Measurements from ENCODE around the gene SLC24A3.

Gene SLC24A3

DNA sequence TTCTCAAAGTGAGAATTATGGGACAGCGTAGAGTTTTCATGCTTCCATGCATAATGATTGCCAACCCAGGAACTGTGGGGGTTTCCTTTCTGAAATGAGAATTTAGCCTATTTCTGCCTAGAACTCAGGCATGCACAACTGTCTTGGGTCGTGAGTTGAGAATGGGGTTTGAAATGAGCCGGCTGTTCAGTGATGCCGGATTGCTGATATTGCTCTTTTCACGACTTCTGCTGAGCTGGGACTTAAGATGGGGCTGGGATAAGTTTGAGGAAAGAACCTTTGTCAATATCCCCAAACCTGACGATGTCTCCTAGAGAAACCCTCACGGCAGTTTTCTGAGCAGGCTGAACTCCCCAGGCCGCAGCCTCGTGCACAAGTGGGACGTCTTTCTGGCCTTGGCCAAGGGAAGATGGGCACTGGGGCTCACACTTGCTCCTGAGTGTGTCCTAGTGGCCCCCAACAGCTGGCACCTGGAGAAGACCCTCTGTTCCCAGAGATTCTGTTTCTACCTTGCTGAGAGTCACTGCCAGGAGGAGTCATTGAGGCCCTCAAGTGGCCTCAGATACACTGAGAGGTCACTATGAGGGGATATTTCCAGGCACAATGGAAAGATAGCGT, 511.5 kb downstream of the SLC24A3 start:
- Histone ChIP-seq H2BK120ac (ENCODE audit: insufficient read depth, low read length, poor library complexity) (no peak overlapping the region), H4K12ac (ENCODE audit: low read depth, low read length) (no peak overlapping the region), H3K27me3 (ENCODE audit: insufficient read depth, low read length) (no peaks in the 10 kb centered on the region), H3K4me3 (ENCODE audit: low read depth, low read length) (no peak overlapping the region), H2BK12ac (ENCODE audit: low read length) (no peak overlapping the region), H3K79me1 (ENCODE audit: low read length) (no peaks in the 10 kb centered on the region), H3K4me2 (ENCODE audit: low read length) (no peak overlapping the region), H3K18ac (ENCODE audit: low read length) (no peak overlapping the region), H3K4ac (ENCODE audit: low read depth, low read length) (no peak overlapping the region), H2BK5ac (ENCODE audit: low read depth, low read length, poor library complexity) (no peak overlapping the region), H3K14ac (ENCODE audit: low read length) (no peak overlapping the region), H3K79me2 (ENCODE audit: control insufficient read depth, insufficient read depth, low read length, poor library complexity) (no peaks in the 10 kb centered on the region), H2AFZ (ENCODE audit: insufficient read depth, low read length, poor library complexity) (no peak overlapping the region), H3K23ac (ENCODE audit: low read length) (no peak overlapping the region), H3K9me3 (ENCODE audit: insufficient read depth, low read depth, low read length) (no peaks in the 10 kb centered on the region), H4K8ac (ENCODE audit: low read depth, low read length) (no peak overlapping the region), H3K27ac (ENCODE audit: low read depth, low read length) (no peak overlapping the region), H2AK5ac (ENCODE audit: low read length) (no peak overlapping the region), H3K36me3 (ENCODE audit: control insufficient read depth in 1 of 2, insufficient read depth in 2 of 2, low read length in 2 of 2) (no peaks in the 10 kb centered on the region), H3K9ac (ENCODE audit: low read length) (no peak overlapping the region), H4K91ac (ENCODE audit: low read depth, low read length) (no peak overlapping the region), H3K4me1 (ENCODE audit: control insufficient read depth in 1 of 2, insufficient read depth in 2 of 2, low read length in 2 of 2) (no peaks in the 10 kb centered on the region)
- no CpG with 5 or more reads among the region's 11 CpGs for WGBS (ENCODE audit: extremely low coverage, insufficient coverage, insufficient read length)
- DNase-seq: no peak

DNA sequence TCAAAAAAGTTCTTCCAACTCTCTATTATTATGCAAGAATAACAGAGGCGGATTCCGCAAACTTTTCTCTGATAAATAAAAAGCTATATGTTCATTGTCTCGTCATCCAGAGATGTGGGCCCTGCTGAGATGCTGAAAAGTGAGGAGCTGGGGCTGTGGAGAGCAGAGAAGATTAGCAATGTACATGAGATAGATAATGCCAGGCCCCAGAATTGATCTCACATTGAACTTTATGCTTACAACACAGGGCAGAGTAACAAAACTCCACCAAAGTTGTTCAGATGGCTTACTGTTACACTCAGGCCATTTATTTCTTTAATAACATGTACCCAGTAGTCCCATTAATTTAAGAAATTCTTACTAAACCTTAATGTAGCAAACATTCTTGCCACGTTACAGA, 512.9 kb downstream of the SLC24A3 start:
- Histone ChIP-seq H2AK5ac (ENCODE audit: low read length) (no peak overlapping the region), H3K4me3 (ENCODE audit: low read depth, low read length) (no peak overlapping the region), H2AFZ (ENCODE audit: insufficient read depth, low read length, poor library complexity) (no peak overlapping the region), H3K27me3 (ENCODE audit: insufficient read depth, low read length) (no peaks in the 10 kb centered on the region), H3K9me3 (ENCODE audit: insufficient read depth, low read depth, low read length) (no peaks in the 10 kb centered on the region), H3K9ac (ENCODE audit: low read length) (no peak overlapping the region), H4K12ac (ENCODE audit: low read depth, low read length) (no peak overlapping the region), H3K79me1 (ENCODE audit: low read length) (no peaks in the 10 kb centered on the region), H3K36me3 (ENCODE audit: control insufficient read depth in 1 of 2, insufficient read depth in 2 of 2, low read length in 2 of 2) (no peaks in the 10 kb centered on the region), H3K27ac (ENCODE audit: low read depth, low read length) (no peak overlapping the region), H2BK5ac (ENCODE audit: low read depth, low read length, poor library complexity) (no peak overlapping the region), H3K14ac (ENCODE audit: low read length) (no peak overlapping the region), H3K4me1 (ENCODE audit: control insufficient read depth in 1 of 2, insufficient read depth in 2 of 2, low read length in 2 of 2) (no peaks in the 10 kb centered on the region), H2BK12ac (ENCODE audit: low read length) (no peak overlapping the region), H3K79me2 (ENCODE audit: control insufficient read depth, insufficient read depth, low read length, poor library complexity) (no peaks in the 10 kb centered on the region), H3K23ac (ENCODE audit: low read length) (no peak overlapping the region), H3K18ac (ENCODE audit: low read length) (no peak overlapping the region), H4K8ac (ENCODE audit: low read depth, low read length) (no peak overlapping the region), H3K4ac (ENCODE audit: low read depth, low read length) (no peak overlapping the region), H2BK120ac (ENCODE audit: insufficient read depth, low read length, poor library complexity) (no peak overlapping the region), H4K91ac (ENCODE audit: low read depth, low read length) (no peak overlapping the region), H3K4me2 (ENCODE audit: low read length) (no peak overlapping the region)
- no CpG with 5 or more reads among the region's 4 CpGs for WGBS (ENCODE audit: extremely low coverage, insufficient coverage, insufficient read length)
- no peak for DNase-seq

DNA sequence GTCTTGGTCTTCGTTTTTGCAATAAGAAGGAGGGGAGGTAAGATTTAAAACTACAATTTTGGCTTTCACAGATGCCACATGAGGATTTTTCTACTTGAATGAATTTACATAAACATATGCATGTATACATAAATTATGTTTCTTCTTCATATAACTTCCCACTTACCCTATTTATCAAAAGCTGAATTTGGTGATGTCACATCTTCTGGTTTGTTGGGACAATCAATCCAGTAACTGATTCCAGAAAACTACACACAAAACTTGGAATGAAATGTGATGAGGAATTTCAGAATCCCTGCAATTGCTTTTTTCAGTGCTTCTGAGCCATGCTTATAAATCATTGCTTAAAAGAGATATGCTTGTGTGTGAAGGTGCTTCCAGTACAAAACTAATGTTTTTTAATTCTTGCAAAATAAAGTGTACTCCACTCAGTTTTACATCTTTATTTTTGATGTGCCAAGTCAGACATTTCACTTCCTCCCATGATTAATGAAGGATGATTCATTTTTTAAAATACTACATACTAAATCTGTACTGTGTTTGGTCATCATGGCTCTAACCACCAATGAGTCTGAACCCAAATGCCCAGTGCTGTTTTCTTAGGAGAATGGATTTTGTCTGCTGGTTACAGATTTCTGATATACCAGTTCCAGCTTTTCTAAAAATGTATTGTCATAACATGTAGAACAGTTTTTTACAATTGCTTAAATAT, 513.5 kb downstream of the SLC24A3 start:
- Histone ChIP-seq H3K79me1 (ENCODE audit: low read length) (no peaks in the 10 kb centered on the region), H3K4me1 (ENCODE audit: control insufficient read depth in 1 of 2, insufficient read depth in 2 of 2, low read length in 2 of 2) (no peaks in the 10 kb centered on the region), H3K36me3 (ENCODE audit: control insufficient read depth in 1 of 2, insufficient read depth in 2 of 2, low read length in 2 of 2) (no peaks in the 10 kb centered on the region), H3K9ac (ENCODE audit: low read length) (no peak overlapping the region), H4K8ac (ENCODE audit: low read depth, low read length) (no peak overlapping the region), H2AFZ (ENCODE audit: insufficient read depth, low read length, poor library complexity) (no peak overlapping the region), H3K18ac (ENCODE audit: low read length) (no peak overlapping the region), H3K4me2 (ENCODE audit: low read length) (no peak overlapping the region), H3K9me3 (ENCODE audit: insufficient read depth, low read depth, low read length) (no peaks in the 10 kb centered on the region), H3K27me3 (ENCODE audit: insufficient read depth, low read length) (no peaks in the 10 kb centered on the region), H3K4ac (ENCODE audit: low read depth, low read length) (no peak overlapping the region), H2BK120ac (ENCODE audit: insufficient read depth, low read length, poor library complexity) (no peak overlapping the region), H2BK5ac (ENCODE audit: low read depth, low read length, poor library complexity) (no peak overlapping the region), H3K79me2 (ENCODE audit: control insufficient read depth, insufficient read depth, low read length, poor library complexity) (no peaks in the 10 kb centered on the region), H3K27ac (ENCODE audit: low read depth, low read length) (no peak overlapping the region), H2AK5ac (ENCODE audit: low read length) (no peak overlapping the region), H4K91ac (ENCODE audit: low read depth, low read length) (no peak overlapping the region), H3K4me3 (ENCODE audit: low read depth, low read length) (no peak overlapping the region), H3K14ac (ENCODE audit: low read length) (no peak overlapping the region), H2BK12ac (ENCODE audit: low read length) (no peak overlapping the region), H4K12ac (ENCODE audit: low read depth, low read length) (no peak overlapping the region), H3K23ac (ENCODE audit: low read length) (no peak overlapping the region)
- DNase-seq: no peak
- WGBS (ENCODE audit: extremely low coverage, insufficient coverage, insufficient read length): no CpG with 5 or more reads among the region's 1 CpG

DNA sequence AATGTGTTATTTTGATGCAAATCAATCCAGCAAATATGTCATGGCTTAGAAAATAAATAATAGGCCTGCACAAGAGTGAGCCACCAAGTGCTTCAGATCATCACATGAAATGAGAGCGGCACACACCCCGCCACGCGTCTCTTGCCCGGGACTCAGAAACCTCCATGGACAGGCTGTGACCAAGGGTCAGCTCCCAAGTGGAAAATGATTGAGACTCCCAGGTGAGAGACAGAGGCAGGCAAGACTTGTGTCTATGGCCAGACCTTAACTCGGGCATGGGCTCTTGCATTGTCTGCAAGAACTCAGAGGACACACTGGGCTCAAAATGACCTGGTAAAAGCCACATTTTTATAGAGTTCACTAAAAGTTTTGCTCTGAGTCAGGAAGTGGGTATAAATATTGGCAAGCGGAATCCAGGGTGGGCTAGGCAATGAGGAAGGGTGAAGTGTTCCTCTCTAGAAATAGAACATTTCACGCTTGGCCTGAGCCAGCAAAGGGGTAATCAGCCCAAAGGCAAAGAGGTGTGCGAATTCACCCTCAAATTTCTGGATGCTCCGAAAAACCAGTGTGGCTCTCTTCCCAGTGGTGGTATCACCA, 514.9 kb downstream of the SLC24A3 start:
- no peak overlapping the region for H2BK120ac ChIP-seq (ENCODE audit: insufficient read depth, low read length, poor library complexity)
- no peak overlapping the region for H2BK5ac ChIP-seq (ENCODE audit: low read depth, low read length, poor library complexity)
- no peak overlapping the region for H3K14ac ChIP-seq (ENCODE audit: low read length)
- H2AK5ac ChIP-seq (ENCODE audit: low read length): no peak overlapping the region
- no peak overlapping the region for H3K4ac ChIP-seq (ENCODE audit: low read depth, low read length)
- H2BK12ac ChIP-seq (ENCODE audit: low read length): no peak overlapping the region
- H3K4me2 ChIP-seq (ENCODE audit: low read length): no peak overlapping the region
- H3K9me3 ChIP-seq (ENCODE audit: insufficient read depth, low read depth, low read length): no peaks in the 10 kb centered on the region
- no peak overlapping the region for H3K18ac ChIP-seq (ENCODE audit: low read length)
- no peak overlapping the region for H4K91ac ChIP-seq (ENCODE audit: low read depth, low read length)
- no peak overlapping the region for H3K4me3 ChIP-seq (ENCODE audit: low read depth, low read length)
- no peak overlapping the region for H4K8ac ChIP-seq (ENCODE audit: low read depth, low read length)
- DNase-seq: no peak
- H4K12ac ChIP-seq (ENCODE audit: low read depth, low read length): no peak overlapping the region
- H3K4me1 ChIP-seq (ENCODE audit: control insufficient read depth in 1 of 2, insufficient read depth in 2 of 2, low read length in 2 of 2): no peaks in the 10 kb centered on the region
- H3K79me2 ChIP-seq (ENCODE audit: control insufficient read depth, insufficient read depth, low read length, poor library complexity): no peaks in the 10 kb centered on the region
- WGBS (ENCODE audit: extremely low coverage, insufficient coverage, insufficient read length): no CpG with 5 or more reads among the region's 10 CpGs
- no peaks in the 10 kb centered on the region for H3K27me3 ChIP-seq (ENCODE audit: insufficient read depth, low read length)
- no peaks in the 10 kb centered on the region for H3K36me3 ChIP-seq (ENCODE audit: control insufficient read depth in 1 of 2, insufficient read depth in 2 of 2, low read length in 2 of 2)
- H2AFZ ChIP-seq (ENCODE audit: insufficient read depth, low read length, poor library complexity): no peak overlapping the region
- no peak overlapping the region for H3K23ac ChIP-seq (ENCODE audit: low read length)
- no peaks in the 10 kb centered on the region for H3K79me1 ChIP-seq (ENCODE audit: low read length)
- H3K27ac ChIP-seq (ENCODE audit: low read depth, low read length): no peak overlapping the region
- H3K9ac ChIP-seq (ENCODE audit: low read length): no peak overlapping the region
